IMR-90 (cell line): ENCODE data around the gene COL24A1. TPM values are rescaled to one million over a fixed set of nuclear protein-coding genes. Genes with fewer than 3 reads are reported as not detected.

Experiments
- ATAC-seq: fragments of 200-7000 bp; cut with Tn5 transposase; 2 replicates; pipeline ENCODE4 v1.9.1; 2020; ENCODE audit warnings: low read depth, mild to moderate bottlenecking, moderate library complexity
- BruUV-seq: library from RNA; stranded (reverse); fragments of 400-500 nt; replicated peaks from 2 replicates; lab custom pipeline; 2021; lab: Mats Ljungman, UMichigan
- CTCF ChIA-PET: fragments of 300-600 bp; formaldehyde crosslinking; extraction: SDS; loops from one replicate; lab custom pipeline; 2021; ENCODE audit warnings: antibody characterized with exemption; lab: Yijun Ruan, JAX
- POLR2A ChIA-PET: fragments of 300-600 bp; sonication (Branson Sonifier 250); formaldehyde crosslinking; loops from one replicate; lab custom pipeline; 2022; ENCODE audit warnings: antibody characterized with exemption; ENCODE audit not compliant: unreplicated experiment; lab: Charles Lee
- DNase-seq: peaks from one replicate; pipeline ENCODE4 v3.0.0; 2013
- H2AFZ ChIP-seq: replicated peaks from 2 replicates; pipeline ENCODE3; 2013; ENCODE audit warnings: low read length, mild to moderate bottlenecking; ENCODE audit not compliant: poor library complexity
- H2AK5ac ChIP-seq: 2 replicates; pipeline ENCODE4 v1.6.1; 2013; ENCODE audit warnings: low read depth, low read length, inconsistent platforms
- H2AK9ac ChIP-seq: replicated peaks from 2 replicates; pipeline ENCODE3; 2013; ENCODE audit warnings: mild to moderate bottlenecking, low read depth, low read length, moderate library complexity; ENCODE audit not compliant: poor library complexity
- H2BK120ac ChIP-seq: 2 replicates; pipeline ENCODE4 v1.6.1; 2013; ENCODE audit warnings: low read depth, low read length, inconsistent platforms
- H2BK15ac ChIP-seq: 3 replicates; pipeline ENCODE4 v1.6.1; 2013; ENCODE audit warnings: low read depth, low read length, inconsistent platforms
- H2BK20ac ChIP-seq: 2 replicates; pipeline ENCODE4 v1.6.1; 2013; ENCODE audit warnings: low read depth, mild to moderate bottlenecking, inconsistent platforms, low read length, moderate library complexity
- H2BK5ac ChIP-seq: 2 replicates; pipeline ENCODE4 v1.6.1; 2013; ENCODE audit warnings: mild to moderate bottlenecking, low read depth, low read length, inconsistent platforms; ENCODE audit not compliant: poor library complexity, severe bottlenecking
- H3K14ac ChIP-seq: replicated peaks from 2 replicates; pipeline ENCODE4 v1.6.1; 2013; ENCODE audit warnings: low read depth, low read length, inconsistent platforms
- H3K18ac ChIP-seq: 2 replicates; pipeline ENCODE4 v1.6.1; 2013; ENCODE audit warnings: low read depth, low read length, control low read depth
- H3K23ac ChIP-seq: 2 replicates; pipeline ENCODE4 v1.6.1; 2013; ENCODE audit warnings: low read depth, low read length, inconsistent platforms
- H3K27ac ChIP-seq: 2 replicates; pipeline ENCODE4 v1.5.1; 2013; ENCODE audit warnings: mild to moderate bottlenecking, control low read depth, low read length; ENCODE audit not compliant: insufficient read depth
- H3K27me3 ChIP-seq: 2 replicates; pipeline ENCODE4 v1.6.1; 2013; ENCODE audit warnings: low read length; ENCODE audit not compliant: control insufficient read depth, insufficient read depth
- H3K36me3 ChIP-seq: 2 replicates; pipeline ENCODE4 v1.6.1; 2013; ENCODE audit warnings: low read length, mixed read lengths; ENCODE audit not compliant: control insufficient read depth, insufficient read depth
- H3K4ac ChIP-seq: 2 replicates; pipeline ENCODE4 v1.6.1; 2013; ENCODE audit warnings: low read depth, low read length, inconsistent platforms
- H3K4me1 ChIP-seq: 2 replicates; pipeline ENCODE4 v1.6.1; 2013; ENCODE audit warnings: low read length, mixed read lengths; ENCODE audit not compliant: control insufficient read depth, insufficient read depth
- H3K4me2 ChIP-seq: 2 replicates; pipeline ENCODE4 v1.6.1; 2013; ENCODE audit warnings: low read depth, mild to moderate bottlenecking, control low read depth, low read length, moderate library complexity
- H3K4me3 ChIP-seq: 2 replicates; pipeline ENCODE4 v1.5.1; 2013; ENCODE audit warnings: low read depth, mild to moderate bottlenecking, control low read depth, low read length, moderate library complexity; ENCODE audit not compliant: insufficient read depth
- H3K56ac ChIP-seq: 2 replicates; pipeline ENCODE4 v1.6.1; 2013; ENCODE audit warnings: low read length, inconsistent platforms; ENCODE audit not compliant: insufficient read depth; ENCODE audit errors: extremely low read depth
- H3K79me1 ChIP-seq, 2 experiments: 2 replicates each; pipeline ENCODE4 v1.6.1; 2013; ENCODE audit warnings: low read length in 2 of 2, inconsistent platforms in 1 of 2, low read depth in 1 of 2
- H3K9ac ChIP-seq: 2 replicates; pipeline ENCODE4 v1.6.1; 2013; ENCODE audit warnings: low read depth, low read length, control low read depth
- H3K9me1 ChIP-seq: 2 replicates; pipeline ENCODE4 v1.6.1; 2013; ENCODE audit warnings: low read length, inconsistent platforms; ENCODE audit not compliant: insufficient read depth
- H3K9me3 ChIP-seq: 2 replicates; pipeline ENCODE4 v1.6.1; 2013; ENCODE audit warnings: low read length; ENCODE audit not compliant: control insufficient read depth, insufficient read depth
- H4K20me1 ChIP-seq: 2 replicates; pipeline ENCODE4 v1.6.1; 2013; ENCODE audit warnings: low read length, inconsistent platforms; ENCODE audit not compliant: insufficient read depth
- H4K5ac ChIP-seq: 2 replicates; pipeline ENCODE4 v1.6.1; 2013; ENCODE audit warnings: mild to moderate bottlenecking, low read depth, low read length, control low read depth
- H4K8ac ChIP-seq, 2 experiments: 2 replicates each; pipeline ENCODE4 v1.6.1; 2013; ENCODE audit warnings: low read depth in 2 of 2, low read length in 2 of 2, control low read depth in 1 of 2, inconsistent platforms in 1 of 2
- H4K91ac ChIP-seq: 2 replicates; pipeline ENCODE4 v1.6.1; 2013; ENCODE audit warnings: low read depth, low read length, inconsistent platforms; ENCODE audit not compliant: insufficient read depth
- FOS ChIP-seq: fragments of 150-350 bp; IDR thresholded peaks from 2 replicates; pipeline ENCODE4 v1.6.1; 2016; ENCODE audit warnings: low read depth, low read length
- MAFK ChIP-seq: IDR thresholded peaks from 2 replicates; pipeline ENCODE4 v1.6.1; 2012; ENCODE audit warnings: low read depth, low read length, improper control_type of control experiment
- MAZ ChIP-seq: IDR thresholded peaks from 2 replicates; pipeline ENCODE4 v1.6.1; 2012; ENCODE audit warnings: low read depth, mild to moderate bottlenecking, low read length, improper control_type of control experiment, moderate library complexity, borderline replicate concordance
- MXI1 ChIP-seq: IDR thresholded peaks from 2 replicates; pipeline ENCODE4 v1.6.1; 2012; ENCODE audit warnings: low read depth, mild to moderate bottlenecking, low read length, moderate library complexity, borderline replicate concordance
- NFE2L2 ChIP-seq: fragments of 150-350 bp; IDR thresholded peaks from 2 replicates; pipeline ENCODE4 v1.6.1; 2016; ENCODE audit warnings: low read depth, mild to moderate bottlenecking, low read length
- POLR2A ChIP-seq: IDR thresholded peaks from 2 replicates; pipeline ENCODE4 v1.6.1; 2012; ENCODE audit warnings: mild to moderate bottlenecking, low read depth, low read length
- RFX5 ChIP-seq: IDR thresholded peaks from 2 replicates; pipeline ENCODE4 v1.8.0; 2012; ENCODE audit warnings: low read depth, mild to moderate bottlenecking, low read length, moderate library complexity
- WGBS, 2 experiments: methylation state at CpG; one replicate each; pipeline versions ENCODE4 v1.1.5 to v1.1.7; 2013; ENCODE audit warnings: missing lambda C conversion rate in 2 of 2; ENCODE audit not compliant: insufficient read length in 1 of 2; ENCODE audit errors: extremely low coverage in 2 of 2; 5-methylcytosine and 5-hydroxymethylcytosine counted together
- dilution Hi-C: fragments of 300-500 bp; cut with HindIII; formaldehyde crosslinking; loops from one replicate; pipeline ENCODE4 v1.14.3; 2018; ENCODE audit warnings: low sequenced_read_pairs; ENCODE audit not compliant: unreplicated experiment
- in situ Hi-C: fragments of 300-500 bp; cut with MboI; formaldehyde crosslinking; loops from 3 replicates; pipeline ENCODE4 v1.14.3; 2019; ENCODE audit warnings: low sequenced_read_pairs, inconsistent platforms, mixed read lengths
- intact Hi-C: fragments of 100-400 bp; cut with micrococcal nuclease; formaldehyde crosslinking; loops from 2 replicates; pipeline ENCODE4 v1.10.0; 2022
- polyA plus RNA-seq, 3 experiments: library from polyadenylated mRNA; depleted of rRNA; stranded (reverse); fragments of >200 nt; gene quantifications; 2 replicates each; pipeline ENCODE4 v1.2.3, GENCODE V29; 2012; ENCODE audit warnings: low replicate concordance in 1 of 3
- total RNA-seq: library from RNA; depleted of rRNA; stranded (reverse); fragments of >200 nt; gene quantifications from 2 replicates; pipeline ENCODE4 v1.2.3, GENCODE V29; 2012

COL24A1 gene
- total and polyA plus RNA-seq, 2 of the 4 experiments (the other 2 are of a cell fraction), result 1.4 to 2.2 TPM

GRCh38 chr1:85707267-85707989, 449.1 kb downstream of the COL24A1 start (continued):
- TF ChIP-seq MAZ (no peak), RFX5 (no peak), POLR2A (no peak)

GRCh38 chr1:85705940-85706339, 450.6 kb downstream of the COL24A1 start:
- intact Hi-C loops (loop anchor here (5.0 to 10.0 kb wide), 4 partner anchors 311 to 649 kb away; partner anchors contain the start of gene COL24A1), dilution Hi-C loops (no loop called here), in situ Hi-C loops (loop anchor here (25.0 kb wide), 2 partner anchors 181 to 1006 kb away; partner anchors contain the start of gene SH3GLB1)
- DNase-seq (no peak), ATAC-seq (no peak)
- Histone ChIP-seq H3K4me1 (peaks cover 4% of the 10 kb centered on the region; the same call in 1 of the 2 replicates), H2AK5ac (no peak overlapping the region), H2AK9ac (no peak overlapping the region), H3K27ac (no peak overlapping the region), H3K4me2 (no peak overlapping the region), H2AFZ (no peak overlapping the region), H3K27me3 (no peaks in the 10 kb centered on the region), H3K36me3 (peaks cover 8% of the 10 kb centered on the region), H3K9ac (no peak overlapping the region), H2BK5ac (no peak overlapping the region), H3K79me1 (peaks cover 25 to 41% of the 10 kb centered on the region in 2 experiments), H3K9me1 (no peaks in the 10 kb centered on the region), H2BK15ac (no peak overlapping the region), H4K5ac (no peak overlapping the region), H3K23ac (no peak overlapping the region; the same call in 1 of the 2 replicates), H3K4ac (no peak overlapping the region), H4K91ac (no peak overlapping the region), H4K8ac (no peak overlapping the region), H2BK20ac (no peak overlapping the region), H4K20me1 (no peaks in the 10 kb centered on the region), H2BK120ac (no peak overlapping the region), H3K14ac (no peak overlapping the region), H3K56ac (no peak overlapping the region), H3K9me3 (no peaks in the 10 kb centered on the region), H3K4me3 (no peak overlapping the region), H3K18ac (no peak overlapping the region)
- POLR2A ChIA-PET, result no interaction called here
- TF ChIP-seq FOS (no peak), MXI1 (no peak), NFE2L2 (no peak), POLR2A (no peak), RFX5 (no peak), MAFK (no peak)
- WGBS, 2 experiments, result no CpG with 5 or more reads among the region's 3 CpGs
- no TSS peak for BruUV-seq
- CTCF ChIA-PET, result interaction anchor here (0.6 kb wide), 1 partner anchor 37 kb away, joined by 3 read pairs; no protein-coding TSS in a partner anchor
